ENCODE measurements around the gene HMX1.

DNA sequence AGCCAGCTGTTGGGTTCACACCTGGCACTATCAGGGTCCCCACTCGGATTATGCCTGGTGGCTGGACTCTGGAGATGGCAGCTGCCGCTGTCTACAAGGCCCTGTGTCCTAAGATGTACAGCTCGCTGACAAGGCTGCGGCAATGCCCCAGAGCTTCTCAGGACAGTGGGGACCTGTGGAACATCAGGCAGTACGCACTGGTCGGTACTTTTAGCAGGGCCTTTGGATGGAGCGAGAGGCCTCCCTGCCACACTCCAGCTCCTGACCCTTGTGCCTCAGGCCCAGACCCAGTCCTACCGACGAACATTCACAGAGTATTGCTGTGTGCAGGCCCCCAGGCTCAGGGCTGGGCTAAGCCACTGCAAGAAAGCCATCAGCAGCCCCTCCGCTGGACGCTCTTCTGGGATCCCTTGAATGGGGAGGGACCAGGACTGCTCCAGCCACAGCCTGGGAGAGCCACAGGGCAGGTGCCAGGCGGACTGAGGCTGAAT is 45.7 kb upstream of the HMX1 start:
- no peak for TF ChIP-seq POLR2A (IDR thresholded peaks at IDR 0.05; ENCODE audit: low read depth)
- TF ChIP-seq, protein P1, sequence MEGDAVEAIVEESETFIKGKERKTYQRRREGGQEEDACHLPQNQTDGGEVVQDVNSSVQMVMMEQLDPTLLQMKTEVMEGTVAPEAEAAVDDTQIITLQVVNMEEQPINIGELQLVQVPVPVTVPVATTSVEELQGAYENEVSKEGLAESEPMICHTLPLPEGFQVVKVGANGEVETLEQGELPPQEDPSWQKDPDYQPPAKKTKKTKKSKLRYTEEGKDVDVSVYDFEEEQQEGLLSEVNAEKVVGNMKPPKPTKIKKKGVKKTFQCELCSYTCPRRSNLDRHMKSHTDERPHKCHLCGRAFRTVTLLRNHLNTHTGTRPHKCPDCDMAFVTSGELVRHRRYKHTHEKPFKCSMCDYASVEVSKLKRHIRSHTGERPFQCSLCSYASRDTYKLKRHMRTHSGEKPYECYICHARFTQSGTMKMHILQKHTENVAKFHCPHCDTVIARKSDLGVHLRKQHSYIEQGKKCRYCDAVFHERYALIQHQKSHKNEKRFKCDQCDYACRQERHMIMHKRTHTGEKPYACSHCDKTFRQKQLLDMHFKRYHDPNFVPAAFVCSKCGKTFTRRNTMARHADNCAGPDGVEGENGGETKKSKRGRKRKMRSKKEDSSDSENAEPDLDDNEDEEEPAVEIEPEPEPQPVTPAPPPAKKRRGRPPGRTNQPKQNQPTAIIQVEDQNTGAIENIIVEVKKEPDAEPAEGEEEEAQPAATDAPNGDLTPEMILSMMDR (IDR thresholded peaks at IDR 0.05) = no peak
- TF ChIP-seq EP300 (IDR thresholded peaks at IDR 0.05) = no peak
